Measurements from ENCODE around the gene SIRT1.

- TF ChIP-seq POLR2A (IDR thresholded peaks at IDR 0.05) (no peak), CTCF (IDR thresholded peaks at IDR 0.05) (no peak)
Measured at GRCh38 chr10:67959839-67960476, 75.5 kb downstream of the SIRT1 start.
